ENCODE results near the gene SPIRE1.

DNA sequence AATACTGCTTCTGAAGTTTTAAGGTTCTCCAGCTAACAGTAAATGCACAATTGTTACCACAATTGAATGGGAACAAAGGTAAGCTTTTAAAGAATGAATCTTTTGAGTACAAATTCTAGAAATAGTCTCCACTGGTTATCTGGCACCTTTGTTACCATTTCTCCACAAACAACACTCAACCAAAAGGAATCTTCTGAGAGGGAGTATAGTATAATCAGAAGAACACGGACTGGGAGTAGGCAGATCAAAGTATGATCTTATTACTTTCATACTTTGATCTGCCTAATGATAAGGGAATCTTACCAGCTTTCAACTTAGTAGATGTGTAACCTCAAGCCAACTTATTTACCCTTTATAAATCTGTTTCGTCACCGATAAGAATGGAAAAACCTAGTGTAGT, 43.3 kb upstream of the SPIRE1 start:
- no peak for TF ChIP-seq POLR2A (IDR thresholded peaks at IDR 0.05)
- TF ChIP-seq, protein P1, sequence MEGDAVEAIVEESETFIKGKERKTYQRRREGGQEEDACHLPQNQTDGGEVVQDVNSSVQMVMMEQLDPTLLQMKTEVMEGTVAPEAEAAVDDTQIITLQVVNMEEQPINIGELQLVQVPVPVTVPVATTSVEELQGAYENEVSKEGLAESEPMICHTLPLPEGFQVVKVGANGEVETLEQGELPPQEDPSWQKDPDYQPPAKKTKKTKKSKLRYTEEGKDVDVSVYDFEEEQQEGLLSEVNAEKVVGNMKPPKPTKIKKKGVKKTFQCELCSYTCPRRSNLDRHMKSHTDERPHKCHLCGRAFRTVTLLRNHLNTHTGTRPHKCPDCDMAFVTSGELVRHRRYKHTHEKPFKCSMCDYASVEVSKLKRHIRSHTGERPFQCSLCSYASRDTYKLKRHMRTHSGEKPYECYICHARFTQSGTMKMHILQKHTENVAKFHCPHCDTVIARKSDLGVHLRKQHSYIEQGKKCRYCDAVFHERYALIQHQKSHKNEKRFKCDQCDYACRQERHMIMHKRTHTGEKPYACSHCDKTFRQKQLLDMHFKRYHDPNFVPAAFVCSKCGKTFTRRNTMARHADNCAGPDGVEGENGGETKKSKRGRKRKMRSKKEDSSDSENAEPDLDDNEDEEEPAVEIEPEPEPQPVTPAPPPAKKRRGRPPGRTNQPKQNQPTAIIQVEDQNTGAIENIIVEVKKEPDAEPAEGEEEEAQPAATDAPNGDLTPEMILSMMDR (IDR thresholded peaks at IDR 0.05): no peak
- TF ChIP-seq POLR2AphosphoS5 (IDR thresholded peaks at IDR 0.05): no peak

Measured in prostate gland (tissue), 2 donors.